Central memory CD8-positive, alpha-beta T cell (primary cell): ENCODE measurements around the gene RNF19B.
"Not testable (repeated sequence)": the region's sequence is repeated elsewhere in the genome, so short reads cannot be mapped to it uniquely, and the experiment has no call there.

ENCODE experiments used
- ATAC-seq: fragments of 150-1000 bp; cut with Tn5 transposase; replicated peaks from 2 replicates; pipeline ENCODE4 v1.10.0; 2022; ENCODE audit warnings: mild to moderate bottlenecking, moderate FRiP score, moderate number of reproducible peaks; ENCODE audit not compliant: poor library complexity, severe bottlenecking; ENCODE audit errors: extremely low read depth
- DNase-seq, 2 donors: peaks; one replicate each; pipeline ENCODE4 v3.0.0; 2021; ENCODE audit warnings: low spot score in 2 of 2
- H3K27ac Mint-ChIP-seq: one replicate; pipeline ENCODE4 v1.8.0; 2022; ENCODE audit warnings: low read depth, mild to moderate bottlenecking, moderate library complexity, mixed read lengths
- H3K27me3 Mint-ChIP-seq: one replicate; pipeline ENCODE4 v1.8.0; 2022; ENCODE audit warnings: mixed read lengths
- H3K36me3 Mint-ChIP-seq: one replicate; pipeline ENCODE4 v1.8.0; 2022; ENCODE audit warnings: mild to moderate bottlenecking, moderate library complexity, mixed read lengths; ENCODE audit not compliant: insufficient read depth
- H3K4me1 Mint-ChIP-seq: one replicate; pipeline ENCODE4 v1.8.0; 2022; ENCODE audit warnings: mixed read lengths
- H3K4me3 Mint-ChIP-seq: one replicate; pipeline ENCODE4 v1.8.0; 2022; ENCODE audit warnings: mild to moderate bottlenecking, moderate library complexity, mixed read lengths
- H3K9me3 Mint-ChIP-seq: one replicate; pipeline ENCODE4 v1.8.0; 2022; ENCODE audit warnings: mixed read lengths

The RNF19B gene

DNA sequence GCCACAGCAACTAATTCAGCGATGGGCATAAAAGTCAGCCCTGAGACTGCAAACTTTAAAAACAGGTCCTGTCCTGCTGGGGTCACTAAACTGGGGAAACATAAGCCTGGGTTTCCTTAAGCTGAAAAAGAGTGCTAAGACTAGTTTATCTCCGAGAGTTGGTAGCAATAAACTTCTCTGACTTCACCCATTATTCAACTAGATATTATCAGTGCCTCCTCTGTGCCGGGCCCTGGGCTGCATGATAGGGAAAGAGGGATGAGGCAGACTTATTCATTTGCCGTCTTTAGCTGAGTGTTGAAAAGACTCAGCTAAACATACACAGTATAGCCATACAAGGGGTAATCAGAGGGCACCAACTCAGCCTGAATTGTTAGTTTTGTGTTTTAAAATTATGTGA lies 39.0 kb upstream of the RNF19B start:
- Mint-ChIP-seq H3K4me3 (no peak overlapping the region), H3K36me3 (peaks cover 6% of the 10 kb centered on the region), H3K9me3 (no peaks in the 10 kb centered on the region), H3K27me3 (no peaks in the 10 kb centered on the region), H3K27ac (no peak overlapping the region), H3K4me1 (peaks cover 11% of the 10 kb centered on the region)
- ATAC-seq (no peak), DNase-seq (no peak)

- Mint-ChIP-seq H3K4me1 (peaks cover 20% of the 10 kb centered on the region), H3K27me3 (no peaks in the 10 kb centered on the region), H3K27ac (no peak overlapping the region), H3K36me3 (no peaks in the 10 kb centered on the region), H3K9me3 (no peaks in the 10 kb centered on the region), H3K4me3 (no peak overlapping the region)
- ATAC-seq (no peak), DNase-seq (no peak)
Observed at GRCh38 chr1:33002006-33002405, 37.4 kb upstream of the RNF19B start.

DNA sequence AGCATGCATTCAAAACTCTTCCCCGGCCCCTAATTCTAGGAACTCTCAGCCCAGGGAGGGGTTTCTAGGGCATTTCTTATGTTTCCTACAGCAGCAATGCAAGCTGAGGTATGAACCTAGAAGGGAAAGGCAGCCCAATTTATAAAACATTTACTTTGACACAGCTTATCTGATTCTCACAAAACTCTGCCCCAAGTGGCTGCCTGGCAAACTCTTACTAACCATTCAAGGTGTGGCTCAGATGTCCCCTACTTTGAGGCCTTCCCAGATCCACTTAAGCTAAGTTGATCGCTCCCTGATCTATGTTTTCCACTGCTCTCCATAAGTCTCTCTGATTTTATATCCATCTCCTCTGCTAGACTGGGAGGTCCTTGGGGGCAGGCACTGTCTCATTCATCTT lies 36.7 kb upstream of the RNF19B start:
- no peaks in the 10 kb centered on the region for H3K36me3 Mint-ChIP-seq
- no peak overlapping the region for H3K4me3 Mint-ChIP-seq
- ATAC-seq = no peak
- H3K27me3 Mint-ChIP-seq = no peaks in the 10 kb centered on the region
- no peak overlapping the region for H3K27ac Mint-ChIP-seq
- no peaks in the 10 kb centered on the region for H3K9me3 Mint-ChIP-seq
- no peak for DNase-seq
- H3K4me1 Mint-ChIP-seq = peaks cover 20% of the 10 kb centered on the region

DNA sequence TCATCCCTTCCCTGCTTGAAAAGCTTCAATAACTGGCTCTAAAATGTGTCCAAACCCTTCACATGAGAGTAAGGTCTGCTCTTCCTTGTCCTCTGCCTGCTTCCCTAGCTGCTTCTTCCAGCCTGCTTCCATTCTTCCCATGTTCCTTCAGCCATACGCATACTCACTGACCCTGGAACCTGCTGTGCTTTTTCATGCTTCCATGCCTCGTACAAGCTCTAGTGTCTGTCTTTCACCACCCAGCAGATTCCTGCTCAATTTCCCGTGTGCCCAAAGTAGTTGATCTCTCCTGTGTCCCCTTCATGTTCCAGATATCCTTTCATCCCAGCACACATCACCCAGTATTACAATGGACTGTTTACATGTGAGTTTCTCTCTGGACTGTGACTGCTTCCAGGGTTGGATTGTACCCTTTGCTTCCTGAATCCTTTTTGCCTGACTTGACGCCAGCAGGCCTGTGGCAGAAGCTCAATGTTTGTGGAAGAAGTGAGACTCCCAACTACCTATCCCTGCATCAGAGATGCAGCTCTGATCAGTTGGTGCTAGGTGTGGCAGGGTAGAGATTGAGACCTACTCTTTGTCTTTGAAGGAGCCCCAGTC lies 35.9 kb upstream of the RNF19B start:
- DNase-seq (no peak), ATAC-seq (no peak)
- Mint-ChIP-seq H3K9me3 (no peaks in the 10 kb centered on the region), H3K4me1 (peaks cover 18% of the 10 kb centered on the region), H3K4me3 (no peak overlapping the region), H3K27me3 (no peaks in the 10 kb centered on the region), H3K36me3 (no peaks in the 10 kb centered on the region), H3K27ac (no peak overlapping the region)

DNA sequence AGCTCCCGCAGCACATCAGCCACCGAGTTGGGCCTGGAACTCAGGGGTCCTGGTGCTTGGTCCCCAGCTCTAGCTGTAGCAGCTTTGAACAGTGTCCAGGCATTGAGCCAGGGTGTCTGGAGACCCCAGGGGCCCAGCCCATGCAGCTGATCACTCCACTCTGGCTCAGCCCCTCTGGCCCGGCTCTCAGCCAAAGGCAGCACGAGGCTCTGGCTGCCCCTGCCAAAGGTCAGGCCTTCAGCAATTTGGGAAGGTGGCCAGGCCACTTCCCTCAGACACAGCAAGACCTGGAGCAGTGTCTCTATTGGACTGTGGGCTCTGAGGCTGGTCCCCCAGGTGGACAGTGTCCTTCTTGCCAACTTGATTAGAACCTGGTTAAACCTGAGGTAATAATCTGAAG lies 34.4 kb upstream of the RNF19B start:
- Mint-ChIP-seq H3K9me3 (no peaks in the 10 kb centered on the region), H3K36me3 (no peaks in the 10 kb centered on the region), H3K27me3 (no peaks in the 10 kb centered on the region), H3K4me3 (no peak overlapping the region), H3K4me1 (peaks cover 9% of the 10 kb centered on the region), H3K27ac (no peak overlapping the region)
- ATAC-seq (no peak), DNase-seq (no peak)

- DNase-seq (no peak), ATAC-seq (no peak)
- Mint-ChIP-seq H3K27ac (peak overlapping the region; percentile 41), H3K4me3 (no peak overlapping the region), H3K27me3 (no peaks in the 10 kb centered on the region), H3K9me3 (no peaks in the 10 kb centered on the region), H3K4me1 (peaks cover 9% of the 10 kb centered on the region), H3K36me3 (no peaks in the 10 kb centered on the region)
Observed at GRCh38 chr1:32998064-32998463, 33.5 kb upstream of the RNF19B start.

DNA sequence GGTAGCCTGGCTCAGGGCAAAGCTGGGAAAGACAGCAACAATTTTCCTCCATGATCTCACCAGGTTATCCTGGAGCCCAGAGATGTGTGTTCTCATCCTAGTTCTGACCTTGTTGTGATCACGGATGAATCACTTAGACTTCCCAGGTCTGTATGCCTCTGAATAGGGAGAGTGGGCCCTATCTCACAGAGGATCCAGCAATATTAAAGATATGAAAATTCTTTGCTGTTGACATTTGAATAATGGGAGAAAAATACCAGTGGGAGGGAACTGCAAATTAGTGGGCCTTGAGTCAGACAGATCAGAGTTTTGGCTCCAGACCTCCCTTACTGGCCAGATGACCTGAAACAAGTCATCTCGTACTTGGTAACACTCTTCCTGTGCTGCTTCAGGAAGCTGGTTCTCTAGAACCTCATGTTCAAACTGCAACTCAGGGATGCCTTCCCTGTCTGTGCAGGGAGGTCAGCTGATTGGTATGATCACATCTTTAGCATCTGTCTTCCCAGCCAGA lies 32.8 kb upstream of the RNF19B start:
- H3K27ac Mint-ChIP-seq = no peak overlapping the region

DNA sequence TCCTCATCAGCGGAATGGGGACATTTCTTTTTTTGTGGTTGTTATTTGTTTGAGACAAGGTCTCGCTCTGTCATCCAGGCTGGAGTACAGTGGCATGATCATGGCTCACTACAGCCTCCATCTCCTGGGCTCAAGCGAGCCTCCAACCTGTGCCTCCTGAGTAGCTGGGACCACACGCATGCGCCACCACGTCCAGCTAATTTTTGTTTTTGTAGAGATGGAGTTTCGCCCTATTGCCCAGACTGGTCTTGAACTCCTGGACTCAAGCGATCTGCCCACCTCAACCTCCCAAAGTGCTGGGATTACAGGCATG lies 28.7 kb upstream of the RNF19B start:
- Mint-ChIP-seq H3K27ac (peak overlapping the region; percentile 19), H3K4me1 (peaks cover 11% of the 10 kb centered on the region)
- DNase-seq, ATAC-seq, H3K4me3 Mint-ChIP-seq, H3K9me3 Mint-ChIP-seq, H3K36me3 Mint-ChIP-seq, H3K27me3 Mint-ChIP-seq: not testable (repeated sequence)

More for the DNA sequence above, 32.8 kb upstream of the RNF19B start:
- ATAC-seq (no peak), DNase-seq (no peak)
- no peaks in the 10 kb centered on the region for H3K9me3 Mint-ChIP-seq
- no peak overlapping the region for H3K4me3 Mint-ChIP-seq
- H3K4me1 Mint-ChIP-seq = peaks cover 10% of the 10 kb centered on the region
- H3K36me3 Mint-ChIP-seq = no peaks in the 10 kb centered on the region
- H3K27me3 Mint-ChIP-seq = no peaks in the 10 kb centered on the region

DNA sequence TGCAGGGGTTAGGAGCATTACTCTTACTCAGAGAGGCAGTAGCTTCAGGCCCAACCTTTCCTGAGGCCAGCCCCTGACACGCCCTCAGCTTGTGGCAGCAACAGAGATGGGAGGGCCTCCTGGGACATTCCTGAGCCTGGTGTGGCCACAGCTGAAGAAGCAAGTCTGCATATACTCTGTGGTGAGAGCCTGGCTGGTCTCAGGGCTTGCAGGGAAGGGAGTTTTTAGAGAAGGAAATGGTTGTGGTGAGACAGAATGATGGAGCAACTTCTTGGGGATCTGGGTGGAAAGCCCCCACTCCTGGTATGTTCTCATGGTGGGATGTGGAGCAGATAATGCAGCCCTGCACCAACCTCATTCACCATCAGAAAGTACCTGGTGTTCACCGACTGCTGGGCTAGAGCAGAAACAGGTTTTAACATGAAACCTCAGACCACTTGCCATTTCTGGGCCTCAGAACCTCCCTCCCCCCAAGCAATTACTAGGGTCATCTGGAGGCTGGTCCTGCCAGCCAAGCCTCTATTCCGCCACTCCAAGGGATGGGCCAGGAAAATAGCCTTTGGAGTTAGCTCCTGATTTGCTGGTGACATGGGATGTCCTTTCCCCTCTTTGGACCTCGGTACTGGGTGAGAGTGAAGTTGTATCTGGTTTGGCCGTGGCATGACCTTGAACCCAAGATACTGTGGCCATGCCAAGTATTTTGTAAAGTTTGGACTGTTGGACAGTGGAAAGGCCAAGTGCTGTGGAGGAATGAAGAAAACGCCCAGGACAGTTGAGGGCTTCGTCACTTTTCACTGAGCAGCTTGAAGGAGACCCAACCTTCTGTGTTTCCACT lies 28.1 kb upstream of the RNF19B start:
- Mint-ChIP-seq H3K9me3 (no peaks in the 10 kb centered on the region), H3K27me3 (no peaks in the 10 kb centered on the region), H3K36me3 (peaks cover 1% of the 10 kb centered on the region), H3K4me3 (no peak overlapping the region), H3K27ac (peak overlapping the region; percentile 34), H3K4me1 (peaks cover 5% of the 10 kb centered on the region)
- peak; percentile 60 for ATAC-seq
- DNase-seq = no peak

- DNase-seq = no peak
- Mint-ChIP-seq H3K36me3 (peaks cover 1% of the 10 kb centered on the region), H3K9me3 (no peaks in the 10 kb centered on the region), H3K4me1 (peaks cover 5% of the 10 kb centered on the region), H3K4me3 (no peak overlapping the region), H3K27me3 (no peaks in the 10 kb centered on the region), H3K27ac (peak overlapping the region; percentile 34)
- ATAC-seq = no peak
Observed at GRCh38 chr1:32991819-32992488, 27.3 kb upstream of the RNF19B start.

DNA sequence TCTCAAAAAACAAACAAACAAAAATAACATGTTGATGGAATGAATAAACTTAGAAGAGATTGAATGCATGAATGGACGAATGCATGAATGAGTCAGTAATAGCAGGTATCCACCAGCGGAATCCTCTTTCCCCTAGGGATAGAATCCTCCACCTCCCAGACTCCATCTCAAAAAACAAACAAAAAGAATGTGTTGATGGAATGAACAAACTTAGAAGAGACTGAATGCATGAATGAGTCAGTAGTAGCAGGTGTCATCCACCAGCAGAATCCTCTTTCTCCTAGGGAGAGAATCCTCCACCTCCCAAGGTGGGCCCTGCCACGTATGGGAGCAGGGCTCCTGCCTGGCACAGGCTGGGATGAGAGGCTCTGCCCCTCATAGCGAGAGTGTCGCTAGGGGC lies 26.8 kb upstream of the RNF19B start:
- no peak for DNase-seq

DNA sequence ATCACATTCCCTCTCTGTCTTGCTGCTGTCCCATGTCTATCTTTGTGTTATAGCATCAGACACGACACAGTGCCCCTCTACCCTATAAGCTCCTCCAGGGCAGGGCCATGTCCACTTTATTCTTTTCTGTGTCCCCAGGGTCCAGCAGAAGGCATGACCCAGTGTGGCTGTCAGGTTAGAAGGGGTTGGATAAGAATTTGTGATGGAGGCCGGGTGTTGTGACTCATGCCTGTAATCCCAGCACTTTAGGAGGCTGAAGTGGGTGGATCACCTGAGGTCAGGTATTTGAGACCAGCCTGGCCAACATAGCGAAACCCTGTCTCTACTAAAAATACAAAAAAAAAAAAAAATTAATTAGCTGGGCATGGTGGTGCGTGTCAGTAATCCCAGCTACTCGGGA lies 26.3 kb upstream of the RNF19B start:
- Mint-ChIP-seq H3K27me3 (no peaks in the 10 kb centered on the region), H3K4me3 (no peak overlapping the region), H3K9me3 (no peaks in the 10 kb centered on the region)

More for the DNA sequence above, 26.8 kb upstream of the RNF19B start:
- no peak for ATAC-seq
- peaks cover 1% of the 10 kb centered on the region for H3K36me3 Mint-ChIP-seq
- no peaks in the 10 kb centered on the region for H3K27me3 Mint-ChIP-seq
- no peak overlapping the region for H3K4me3 Mint-ChIP-seq
- H3K27ac Mint-ChIP-seq = no peak overlapping the region
- peaks cover 5% of the 10 kb centered on the region for H3K4me1 Mint-ChIP-seq
- H3K9me3 Mint-ChIP-seq = no peaks in the 10 kb centered on the region

More for the DNA sequence above, 26.3 kb upstream of the RNF19B start:
- DNase-seq (no peak), ATAC-seq (no peak)
- H3K27ac Mint-ChIP-seq = no peak overlapping the region
- H3K4me1 Mint-ChIP-seq = peaks cover 5% of the 10 kb centered on the region
- H3K36me3 Mint-ChIP-seq = peaks cover 1% of the 10 kb centered on the region
